DND-41 (cell line): ENCODE measurements around the gene DLG2.

ENCODE experiments used
- ATAC-seq: fragments of 200-7000 bp; cut with Tn5 transposase; 3 replicates; pipeline ENCODE4 v1.9.1; 2021; ENCODE audit warnings: low read depth; ENCODE audit not compliant: insufficient read depth
- DNase-seq: peaks from one replicate; pipeline ENCODE4 v3.0.0-alpha.2; 2020
- H2AFZ ChIP-seq: 2 replicates; pipeline ENCODE4 v1.6.0; 2012; ENCODE audit warnings: low read depth, low read length
- H3K27ac ChIP-seq: 2 replicates; pipeline ENCODE4 v1.5.1; 2012; ENCODE audit warnings: low read length, inconsistent platforms
- H3K27me3 ChIP-seq: fragments of 200-600 bp; sonication (generic); 2 replicates; pipeline ENCODE4 v1.6.0; 2012; ENCODE audit warnings: low read length, mild to moderate bottlenecking, inconsistent platforms; ENCODE audit not compliant: insufficient read depth, poor library complexity
- H3K36me3 ChIP-seq: 2 replicates; pipeline ENCODE4 v1.5.1; 2012; ENCODE audit warnings: low read length, inconsistent platforms; ENCODE audit not compliant: insufficient read depth
- H3K4me1 ChIP-seq: 2 replicates; pipeline ENCODE4 v1.5.1; 2012; ENCODE audit warnings: mild to moderate bottlenecking, low read length; ENCODE audit not compliant: insufficient read depth
- H3K4me2 ChIP-seq: 2 replicates; pipeline ENCODE4 v1.6.0; 2012; ENCODE audit warnings: mild to moderate bottlenecking, moderate library complexity, low read length, inconsistent platforms; ENCODE audit not compliant: insufficient read depth
- H3K4me3 ChIP-seq, 2 experiments: fragments of 200-600 bp in 1 of 2; shearing (Covaris generic) in 1 of 2; 2 replicates each; pipeline ENCODE4 v1.5.1; 2012 to 2016; ENCODE audit warnings: inconsistent platforms in 2 of 2, low read length in 2 of 2, mild to moderate bottlenecking in 2 of 2, low read depth in 1 of 2, moderate library complexity in 1 of 2
- H3K79me2 ChIP-seq: 2 replicates; pipeline ENCODE4 v1.6.0; 2012; ENCODE audit warnings: low read length, inconsistent platforms; ENCODE audit not compliant: insufficient read depth
- H3K9ac ChIP-seq: 2 replicates; pipeline ENCODE4 v1.6.0; 2012; ENCODE audit warnings: low read depth, mild to moderate bottlenecking, inconsistent platforms, low read length, moderate library complexity
- H3K9me3 ChIP-seq: 2 replicates; pipeline ENCODE4 v1.5.1; 2012; ENCODE audit warnings: low read length, moderate library complexity, mild to moderate bottlenecking, inconsistent platforms; ENCODE audit not compliant: insufficient read depth, severe bottlenecking
- H4K20me1 ChIP-seq: 2 replicates; pipeline ENCODE4 v1.6.0; 2012; ENCODE audit warnings: low read length; ENCODE audit not compliant: insufficient read depth
- EZH2 ChIP-seq: IDR thresholded peaks from 3 replicates; pipeline ENCODE4 v1.6.1; 2012; ENCODE audit warnings: borderline replicate concordance, low read depth, mild to moderate bottlenecking, moderate library complexity, low read length, inconsistent platforms; ENCODE audit not compliant: severe bottlenecking
- TF ChIP-seq, protein P1 (sequence below): IDR thresholded peaks from 2 replicates; pipeline ENCODE4 v1.5.1; 2012; ENCODE audit warnings: borderline replicate concordance, low read length, moderate library complexity, mild to moderate bottlenecking; ENCODE audit not compliant: poor library complexity, severe bottlenecking; ENCODE audit errors: extremely low read depth

DLG2 gene

DNA sequence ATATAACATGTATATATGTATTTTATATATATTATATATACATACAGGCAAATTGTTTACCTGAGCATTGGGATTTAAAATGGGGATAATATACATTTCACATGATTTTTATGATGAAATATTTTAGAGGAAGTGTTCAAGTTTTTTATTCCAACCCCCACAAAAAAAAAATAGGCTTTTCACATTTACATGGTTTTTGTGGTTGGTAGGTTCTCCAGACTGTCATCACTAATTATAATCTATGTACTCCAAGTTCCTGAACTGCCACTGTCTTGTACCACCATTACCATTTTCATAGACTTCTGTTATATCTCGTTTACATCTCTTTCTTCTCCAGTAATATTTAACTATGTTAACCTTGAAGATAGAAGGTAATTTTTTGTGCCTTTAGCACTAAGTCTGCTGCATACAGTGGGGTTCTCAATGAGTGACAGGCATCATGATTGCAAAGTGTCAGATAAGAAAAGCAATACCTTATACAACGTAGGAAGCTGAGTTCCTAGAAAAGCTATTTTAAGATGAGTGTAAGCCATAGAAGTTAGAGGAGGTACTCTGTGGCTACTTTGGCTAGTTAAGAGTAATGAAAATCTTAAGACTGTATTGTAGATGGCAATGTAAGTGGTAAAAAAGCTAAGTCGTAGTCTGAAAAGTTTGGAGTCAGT lies 25.8 kb upstream of the DLG2 start:
- peaks cover 23% of the 10 kb centered on the region for H3K4me1 ChIP-seq
- no peak overlapping the region for H3K4me3 ChIP-seq
- H3K27me3 ChIP-seq, result no peaks in the 10 kb centered on the region
- TF ChIP-seq, protein P1, sequence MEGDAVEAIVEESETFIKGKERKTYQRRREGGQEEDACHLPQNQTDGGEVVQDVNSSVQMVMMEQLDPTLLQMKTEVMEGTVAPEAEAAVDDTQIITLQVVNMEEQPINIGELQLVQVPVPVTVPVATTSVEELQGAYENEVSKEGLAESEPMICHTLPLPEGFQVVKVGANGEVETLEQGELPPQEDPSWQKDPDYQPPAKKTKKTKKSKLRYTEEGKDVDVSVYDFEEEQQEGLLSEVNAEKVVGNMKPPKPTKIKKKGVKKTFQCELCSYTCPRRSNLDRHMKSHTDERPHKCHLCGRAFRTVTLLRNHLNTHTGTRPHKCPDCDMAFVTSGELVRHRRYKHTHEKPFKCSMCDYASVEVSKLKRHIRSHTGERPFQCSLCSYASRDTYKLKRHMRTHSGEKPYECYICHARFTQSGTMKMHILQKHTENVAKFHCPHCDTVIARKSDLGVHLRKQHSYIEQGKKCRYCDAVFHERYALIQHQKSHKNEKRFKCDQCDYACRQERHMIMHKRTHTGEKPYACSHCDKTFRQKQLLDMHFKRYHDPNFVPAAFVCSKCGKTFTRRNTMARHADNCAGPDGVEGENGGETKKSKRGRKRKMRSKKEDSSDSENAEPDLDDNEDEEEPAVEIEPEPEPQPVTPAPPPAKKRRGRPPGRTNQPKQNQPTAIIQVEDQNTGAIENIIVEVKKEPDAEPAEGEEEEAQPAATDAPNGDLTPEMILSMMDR, result no peak
- no peak for TF ChIP-seq EZH2
- H3K27ac ChIP-seq, result no peak overlapping the region
- H3K36me3 ChIP-seq, result peaks cover 41% of the 10 kb centered on the region; the same call in 1 of the 2 replicates
- DNase-seq, result no peak
- no peak overlapping the region for H2AFZ ChIP-seq
- H4K20me1 ChIP-seq, result peaks cover 29% of the 10 kb centered on the region; the same call in 1 of the 2 replicates
- H3K4me2 ChIP-seq, result no peak overlapping the region
- no peaks in the 10 kb centered on the region for H3K9me3 ChIP-seq
- no peak for ATAC-seq
- no peak overlapping the region for H3K9ac ChIP-seq
- peaks cover 58% of the 10 kb centered on the region for H3K79me2 ChIP-seq

DNA sequence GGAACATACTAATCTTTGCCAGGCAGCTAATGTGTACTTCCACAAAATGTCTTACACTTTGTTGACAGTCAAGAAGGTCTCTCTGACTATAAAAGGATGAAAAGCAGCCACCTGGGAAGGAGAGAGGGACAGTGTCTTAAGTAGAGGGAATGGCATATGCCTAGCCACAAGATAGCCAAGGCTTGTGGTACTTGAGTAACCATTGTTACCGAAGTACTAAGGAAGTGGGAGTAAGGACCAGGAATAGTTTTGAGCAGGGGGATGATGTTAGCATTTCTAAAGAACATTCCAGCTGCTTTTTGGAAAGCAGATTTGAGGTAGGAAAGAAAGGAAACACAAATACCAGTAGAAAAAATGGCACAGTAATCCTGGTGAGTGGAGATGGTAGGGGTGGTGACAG lies 24.0 kb upstream of the DLG2 start:
- no peak overlapping the region for H3K4me3 ChIP-seq
- TF ChIP-seq, protein P1, result no peak
- TF ChIP-seq EZH2, result no peak
- H4K20me1 ChIP-seq, result peaks cover 19% of the 10 kb centered on the region; the same call in 1 of the 2 replicates
- DNase-seq (no peak), ATAC-seq (no peak)
- H3K27me3 ChIP-seq, result no peaks in the 10 kb centered on the region
- H3K27ac ChIP-seq, result no peak overlapping the region
- H3K9me3 ChIP-seq, result no peaks in the 10 kb centered on the region
- H3K9ac ChIP-seq, result no peak overlapping the region
- peaks cover 41% of the 10 kb centered on the region for H3K79me2 ChIP-seq
- peaks cover 30% of the 10 kb centered on the region for H3K4me1 ChIP-seq
- peaks cover 23% of the 10 kb centered on the region; the same call in 1 of the 2 replicates for H3K36me3 ChIP-seq
- H3K4me2 ChIP-seq, result no peak overlapping the region
- H2AFZ ChIP-seq, result no peak overlapping the region

- Histone ChIP-seq H3K36me3 (peaks cover 8% of the 10 kb centered on the region; the same call in 1 of the 2 replicates), H3K9ac (peak within 1 kb of the TSS; percentile 58), H3K4me3 (peak within 1 kb of the TSS; percentile 72 to 83), H2AFZ (peak within 1 kb of the TSS; percentile 94), H3K4me1 (peaks cover 30% of the 10 kb centered on the region), H3K27ac (peak within 1 kb of the TSS; percentile 80), H3K79me2 (peaks cover 33% of the 10 kb centered on the region), H4K20me1 (no peaks in the 10 kb centered on the region; the same call in 1 of the 2 replicates), H3K9me3 (no peaks in the 10 kb centered on the region), H3K4me2 (peak within 1 kb of the TSS; percentile 65), H3K27me3 (no peaks in the 10 kb centered on the region)
- DNase-seq (peak; percentile 89), ATAC-seq (peak; percentile 98)
- TF ChIP-seq, protein P1, result no peak
- no peak for TF ChIP-seq EZH2
Measured at GRCh38 chr11:85647604-85648299, 20.6 kb upstream of the DLG2 start, which contains the start of gene TMEM126A. Gene TMEM126A (plus strand): TSS chr11:85647967. CDS start chr11:85650256, 2,289 bp downstream.
